Measurements from ENCODE around the gene C3orf20. TPM values are rescaled to one million over a fixed set of nuclear protein-coding genes. Genes with fewer than 3 reads are reported as not detected.
A peak's percentile ranks its signal among the peaks of the same experiment; 100 is the strongest.

Gene C3orf20
- total and polyA plus RNA-seq, 7 donors, result 0.03 to 0.16 TPM; not detected in 5

GRCh38 chr3:14793126-14793857, 118.4 kb downstream of the C3orf20 start:
- Histone ChIP-seq H3K4me1 (peaks cover 0 to 4% (median 2%) of the 10 kb centered on the region in 4 donors), H3K4me3 (no peak overlapping the region), H3K27me3 (no peaks in the 10 kb centered on the region), H3K36me3 (no peaks in the 10 kb centered on the region), H3K9me3 (no peaks in the 10 kb centered on the region), H3K27ac (peak overlapping the region; percentile 27 to 49 (median 44))
- 69 to 80% methylated on average over 15 of the region's 15 CpGs for WGBS, 2 donors
- intact Hi-C loops (cut with DNase I), result loop anchor here (5.0 kb wide), 1 partner anchor 129 kb away; no protein-coding TSS in a partner anchor
- no peak for TF ChIP-seq POLR2AphosphoS5 (IDR thresholded peaks at IDR 0.05)
- TF ChIP-seq CTCF (IDR thresholded peaks at IDR 0.05), result no peak
- TF ChIP-seq POLR2A (IDR thresholded peaks at IDR 0.05), result no peak
- no peak for TF ChIP-seq EP300 (IDR thresholded peaks at IDR 0.05)
- DNase-seq, result peak; percentile 75

- no peaks in the 10 kb centered on the region for H3K27me3 ChIP-seq
- TF ChIP-seq CTCF (IDR thresholded peaks at IDR 0.05), result no peak
- no peak for TF ChIP-seq POLR2AphosphoS5 (IDR thresholded peaks at IDR 0.05)
- TF ChIP-seq POLR2A (IDR thresholded peaks at IDR 0.05), result no peak
- no peak for TF ChIP-seq EP300 (IDR thresholded peaks at IDR 0.05)
- no peaks in the 10 kb centered on the region for H3K9me3 ChIP-seq
- no peak for DNase-seq
- intact Hi-C loops (cut with DNase I), result loop anchor here (5.0 kb wide), 1 partner anchor 128 kb away; no protein-coding TSS in a partner anchor
- peak overlapping the region; percentile 27 to 49 (median 44) for H3K27ac ChIP-seq
- 78 to 79% methylated on average over 5 of the region's 5 CpGs for WGBS, 2 donors
- no peak overlapping the region for H3K4me3 ChIP-seq
- peaks cover 0 to 4% (median 2%) of the 10 kb centered on the region in 4 donors for H3K4me1 ChIP-seq
- no peaks in the 10 kb centered on the region for H3K36me3 ChIP-seq
Observed at GRCh38 chr3:14793858-14794234, 118.9 kb downstream of the C3orf20 start.

GRCh38 chr3:14794435-14794834, 119.5 kb downstream of the C3orf20 start:
- Histone ChIP-seq H3K27ac (peak overlapping the region in 2 of 4 donors; percentile 48 to 49), H3K4me3 (no peak overlapping the region), H3K9me3 (no peaks in the 10 kb centered on the region), H3K4me1 (peaks cover 0 to 4% (median 2%) of the 10 kb centered on the region in 4 donors), H3K36me3 (no peaks in the 10 kb centered on the region), H3K27me3 (no peaks in the 10 kb centered on the region)
- intact Hi-C loops (cut with DNase I), result loop anchor here (5.0 kb wide), 1 partner anchor 128 kb away; no protein-coding TSS in a partner anchor
- 84 to 85% methylated on average over 2 of the region's 2 CpGs for WGBS, 2 donors
- no peak for DNase-seq
- TF ChIP-seq CTCF (IDR thresholded peaks at IDR 0.05) (no peak), POLR2A (IDR thresholded peaks at IDR 0.05) (no peak), EP300 (IDR thresholded peaks at IDR 0.05) (no peak), POLR2AphosphoS5 (IDR thresholded peaks at IDR 0.05) (no peak)

GRCh38 chr3:14795996-14796395, 121.1 kb downstream of the C3orf20 start:
- H3K36me3 ChIP-seq, result no peaks in the 10 kb centered on the region
- TF ChIP-seq EP300 (IDR thresholded peaks at IDR 0.05), result no peak
- no peak for TF ChIP-seq POLR2AphosphoS5 (IDR thresholded peaks at IDR 0.05)
- TF ChIP-seq CTCF (IDR thresholded peaks at IDR 0.05), result no peak
- TF ChIP-seq POLR2A (IDR thresholded peaks at IDR 0.05), result no peak

More at GRCh38 chr3:14795996-14796395, 121.1 kb downstream of the C3orf20 start:
- intact Hi-C loops (cut with DNase I), result no loop called here
- Histone ChIP-seq H3K4me3 (no peak overlapping the region), H3K4me1 (peaks cover 0 to 4% (median 2%) of the 10 kb centered on the region in 4 donors), H3K9me3 (no peaks in the 10 kb centered on the region), H3K27me3 (no peaks in the 10 kb centered on the region), H3K27ac (no peak overlapping the region)
- 43 to 76% methylated on average over 2 of the region's 2 CpGs for WGBS, 2 donors
- peak; percentile 37 for DNase-seq

Measured in sigmoid colon (tissue), 7 donors.